GM21717 (cell line): ENCODE data around the gene POLR2B.
"Not testable (repeated sequence)": the region's sequence is repeated elsewhere in the genome, so short reads cannot be mapped to it uniquely, and the experiment has no call there.

Experiments used
- ATAC-seq: cut with Tn5 transposase; IDR thresholded peaks from one replicate; pipeline ENCODE4 v1.9.1; 2021; ENCODE audit warnings: mild to moderate bottlenecking, moderate library complexity; ENCODE audit not compliant: unreplicated experiment

POLR2B gene

DNA sequence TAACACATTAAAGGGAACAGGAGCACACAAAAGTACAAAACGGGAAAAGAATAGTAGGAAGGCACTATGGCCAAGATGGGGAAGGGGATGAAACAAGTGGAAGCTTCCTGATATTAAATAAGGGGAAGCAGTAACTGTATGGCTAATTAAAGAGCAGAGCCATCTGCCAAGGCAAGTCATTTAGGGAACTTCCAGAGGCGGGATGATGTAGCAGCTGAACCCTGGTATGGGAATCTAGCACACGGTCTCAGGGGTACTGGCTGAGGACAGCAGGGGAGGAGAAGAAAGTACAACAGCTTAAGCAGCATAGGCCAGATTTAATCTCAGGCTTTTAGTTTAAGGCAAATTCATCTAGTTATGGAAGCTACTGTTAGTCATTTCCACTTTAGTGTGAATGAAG, 72.4 kb downstream of the POLR2B start:
- ATAC-seq: no peak

DNA sequence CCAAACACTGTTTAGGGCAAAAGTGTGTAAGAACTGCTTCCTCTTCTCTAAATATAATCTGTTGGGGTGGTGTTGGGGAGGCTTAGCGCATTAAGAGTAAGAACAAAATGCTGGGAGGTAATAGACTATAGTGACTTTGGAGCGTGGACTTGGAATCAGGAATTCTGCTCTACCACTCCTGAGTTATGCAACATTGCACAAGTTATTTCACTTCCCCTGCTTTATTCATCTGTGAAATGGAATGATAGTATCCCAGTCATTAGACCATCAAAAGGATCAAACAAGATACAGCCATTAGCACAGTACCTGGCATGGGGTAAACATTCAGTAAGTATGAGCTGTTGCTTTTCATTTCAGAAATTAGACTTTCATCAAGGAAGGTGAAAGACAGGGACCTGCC, 72.8 kb downstream of the POLR2B start:
- no peak for ATAC-seq

DNA sequence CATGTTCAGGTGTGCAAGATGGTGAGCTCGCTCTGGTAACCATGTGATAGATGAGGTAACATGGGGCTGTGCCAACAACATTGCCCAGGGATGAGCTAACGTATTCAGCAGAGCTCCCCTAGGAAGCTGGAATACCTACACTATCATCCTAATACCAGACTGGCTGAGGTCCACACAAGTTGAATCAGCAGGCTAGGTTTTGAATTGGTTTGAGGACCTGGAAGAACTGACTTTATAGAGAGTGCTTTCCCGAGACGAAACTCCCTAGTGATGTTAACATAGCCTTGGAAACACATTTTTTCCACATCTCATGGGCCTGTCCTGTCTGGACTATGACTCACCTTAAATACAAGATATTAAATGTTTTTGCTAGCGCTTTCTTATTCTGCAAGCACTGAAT, 74.8 kb downstream of the POLR2B start:
- no peak for ATAC-seq

DNA sequence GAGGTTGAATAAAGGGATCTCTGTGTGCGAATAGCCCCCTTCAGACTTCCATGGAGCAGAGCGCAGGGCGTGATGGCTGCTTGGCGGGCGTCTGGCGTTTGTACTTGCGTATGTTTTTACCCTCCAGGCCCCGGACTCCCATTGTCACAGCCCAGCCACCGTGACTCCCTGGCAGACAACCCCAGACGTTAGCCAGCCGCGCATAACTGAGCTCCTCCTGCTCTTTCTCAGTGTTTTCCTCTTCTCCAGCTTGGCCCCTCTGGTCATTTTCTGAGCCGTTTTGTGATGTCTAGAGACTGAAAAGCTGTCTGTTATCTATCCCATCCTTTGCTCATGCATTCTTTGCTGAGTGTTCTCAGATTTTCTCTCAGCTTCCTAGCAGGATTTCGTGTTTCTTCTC, 77.2 kb downstream of the POLR2B start:
- no peak for ATAC-seq

DNA sequence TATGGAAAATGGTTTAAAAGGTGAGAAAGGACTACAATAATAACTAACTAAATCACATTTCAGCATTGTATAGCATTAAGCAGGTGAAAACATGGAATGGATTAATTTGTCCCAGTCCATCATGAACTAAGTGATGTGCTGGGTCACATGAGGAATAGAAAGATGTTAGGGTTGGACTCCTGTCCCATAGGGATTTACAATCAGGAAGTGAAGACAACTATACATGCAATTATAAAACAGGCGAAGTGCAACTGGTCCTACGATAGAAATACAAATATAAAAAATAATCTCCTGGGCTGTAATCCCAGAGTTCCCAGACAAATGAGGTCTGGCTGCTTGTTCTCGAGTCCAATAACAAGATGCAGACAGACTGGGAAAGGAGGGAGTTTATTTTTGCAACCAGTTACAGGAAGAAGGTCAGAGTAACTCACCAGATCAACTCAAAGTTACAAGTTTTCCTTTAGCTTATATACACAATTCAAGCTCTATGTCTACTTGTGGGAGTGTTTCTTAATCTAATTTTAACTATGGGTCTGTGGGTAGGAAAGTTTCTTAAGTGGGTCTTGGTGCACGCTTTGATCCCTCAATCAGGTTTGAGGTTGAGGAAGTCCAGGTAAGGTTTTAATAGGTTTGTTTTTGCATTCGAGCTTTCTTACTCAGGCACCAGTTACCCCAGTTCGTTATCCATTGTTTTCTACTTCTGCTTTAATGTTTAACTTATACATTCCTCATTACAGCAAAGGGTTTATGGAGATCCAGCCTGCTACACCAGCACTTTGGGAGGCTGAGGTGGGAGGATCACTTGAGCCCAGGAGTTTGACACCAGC, 81.4 kb downstream of the POLR2B start:
- ATAC-seq: no peak

DNA sequence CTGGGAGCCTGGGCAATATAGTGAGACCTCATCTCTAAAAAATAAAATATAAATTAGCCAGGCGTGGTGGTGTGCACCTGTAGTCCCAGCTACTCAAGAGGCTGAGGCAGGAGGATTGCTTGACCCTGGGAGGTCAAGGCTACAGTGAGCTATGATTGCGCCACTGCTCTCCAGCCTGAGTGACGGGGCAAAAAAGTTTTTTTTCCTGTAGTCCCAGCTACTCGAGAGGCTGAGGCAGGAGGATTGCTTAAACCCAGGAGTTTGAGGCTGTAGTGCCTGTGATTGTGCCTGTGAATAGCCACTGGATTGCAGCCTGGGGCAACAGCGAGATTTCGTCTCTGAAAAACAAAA, 82.0 kb downstream of the POLR2B start:
- not testable (repeated sequence) for ATAC-seq

DNA sequence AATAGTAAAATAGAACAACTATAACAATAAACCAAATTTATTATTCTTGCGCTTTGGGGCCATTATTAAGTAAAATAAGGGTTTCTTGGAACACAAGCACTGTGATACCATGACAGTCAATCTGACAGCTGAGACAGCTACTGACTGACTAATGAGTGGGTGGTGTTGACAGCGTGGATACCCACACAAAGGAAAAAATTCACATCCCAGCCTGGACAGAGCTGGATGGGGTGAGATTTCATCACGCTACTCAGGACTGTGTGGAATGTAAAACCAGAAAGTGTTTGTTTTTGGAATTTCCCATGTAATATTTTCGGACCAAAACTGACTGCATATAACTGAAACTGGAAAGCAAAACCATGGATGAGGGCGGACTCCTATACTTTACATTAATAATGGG, 82.7 kb downstream of the POLR2B start:
- no peak for ATAC-seq

DNA sequence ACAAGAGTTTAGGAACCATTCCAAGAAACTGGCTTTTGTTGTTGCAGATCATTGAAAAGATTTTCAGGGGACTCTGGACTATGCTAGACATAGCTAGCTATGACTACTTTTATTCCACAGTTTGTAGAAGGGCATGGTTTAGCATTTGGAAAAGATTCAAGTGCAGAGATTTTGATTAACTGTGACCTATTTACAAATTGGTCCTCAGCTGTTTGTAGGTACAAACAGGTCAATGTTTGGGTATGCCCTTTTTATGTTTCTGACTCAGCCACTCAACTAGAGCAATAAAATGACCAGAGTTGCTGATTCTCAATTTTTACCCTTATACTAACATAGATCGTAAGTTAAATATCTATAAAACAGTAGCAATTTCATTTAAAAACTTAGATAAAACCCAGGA, 84.8 kb downstream of the POLR2B start:
- no peak for ATAC-seq

DNA sequence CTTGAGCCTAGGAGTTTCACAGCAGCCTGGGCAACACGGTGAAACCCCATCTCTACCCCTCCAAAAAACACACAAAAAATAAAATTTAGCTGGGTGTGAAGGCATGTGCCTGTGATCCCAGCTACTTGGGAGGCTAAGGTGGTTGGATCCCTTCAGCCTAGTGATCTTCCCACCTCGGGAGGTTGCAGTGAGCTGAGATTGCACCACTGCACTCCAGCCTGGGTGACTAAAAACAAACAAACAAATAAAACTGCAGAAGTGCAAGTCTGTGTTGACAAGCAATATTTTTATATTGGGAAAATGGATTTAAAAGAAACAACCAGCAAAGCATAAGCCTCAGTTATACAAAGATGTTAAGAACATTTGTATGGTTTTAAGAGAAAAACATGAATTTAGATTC, 85.4 kb downstream of the POLR2B start:
- ATAC-seq: no peak

DNA sequence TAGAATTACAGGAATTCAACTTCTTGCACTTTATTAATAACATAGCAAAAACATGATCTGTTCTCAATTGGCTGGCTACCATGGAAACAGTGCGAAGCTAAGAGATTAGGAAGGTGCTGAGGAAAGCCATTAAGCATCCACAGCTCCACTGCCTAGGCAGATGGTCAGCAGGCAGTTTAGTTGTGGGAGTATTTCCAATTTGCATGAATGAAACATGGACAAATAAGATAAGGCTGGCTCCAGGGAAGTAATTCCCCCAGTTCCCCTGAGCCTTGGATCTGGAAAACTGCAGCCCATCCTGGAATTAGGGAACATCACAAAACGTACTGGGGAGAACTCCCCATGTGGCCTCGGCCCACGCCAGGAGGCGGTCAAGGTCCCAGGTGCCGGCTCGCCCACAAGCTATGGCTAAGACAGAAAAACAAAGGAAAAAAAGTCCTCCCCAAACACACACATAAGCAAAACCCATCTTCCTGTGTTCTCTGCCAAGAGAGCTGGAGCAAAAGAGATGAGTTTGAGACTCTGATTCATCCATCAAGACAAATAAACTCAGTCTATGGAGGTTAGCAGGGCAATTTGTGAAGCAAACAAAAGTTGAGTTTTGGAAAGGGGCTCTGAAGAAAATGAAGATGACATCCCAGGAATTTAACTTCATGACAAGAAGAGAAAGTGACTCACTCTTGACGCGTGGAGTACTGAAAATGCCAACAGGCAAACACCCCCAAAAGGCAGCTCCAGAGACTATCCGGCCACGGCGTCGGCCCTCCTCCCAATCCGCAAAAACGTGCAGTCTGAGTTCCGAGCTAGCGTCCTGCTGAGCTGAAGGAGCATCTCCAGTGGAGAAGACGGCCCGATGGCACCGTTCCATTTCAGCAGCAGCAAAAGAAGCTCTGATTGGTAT, 86.4 kb downstream of the POLR2B start:
- ATAC-seq: no peak

DNA sequence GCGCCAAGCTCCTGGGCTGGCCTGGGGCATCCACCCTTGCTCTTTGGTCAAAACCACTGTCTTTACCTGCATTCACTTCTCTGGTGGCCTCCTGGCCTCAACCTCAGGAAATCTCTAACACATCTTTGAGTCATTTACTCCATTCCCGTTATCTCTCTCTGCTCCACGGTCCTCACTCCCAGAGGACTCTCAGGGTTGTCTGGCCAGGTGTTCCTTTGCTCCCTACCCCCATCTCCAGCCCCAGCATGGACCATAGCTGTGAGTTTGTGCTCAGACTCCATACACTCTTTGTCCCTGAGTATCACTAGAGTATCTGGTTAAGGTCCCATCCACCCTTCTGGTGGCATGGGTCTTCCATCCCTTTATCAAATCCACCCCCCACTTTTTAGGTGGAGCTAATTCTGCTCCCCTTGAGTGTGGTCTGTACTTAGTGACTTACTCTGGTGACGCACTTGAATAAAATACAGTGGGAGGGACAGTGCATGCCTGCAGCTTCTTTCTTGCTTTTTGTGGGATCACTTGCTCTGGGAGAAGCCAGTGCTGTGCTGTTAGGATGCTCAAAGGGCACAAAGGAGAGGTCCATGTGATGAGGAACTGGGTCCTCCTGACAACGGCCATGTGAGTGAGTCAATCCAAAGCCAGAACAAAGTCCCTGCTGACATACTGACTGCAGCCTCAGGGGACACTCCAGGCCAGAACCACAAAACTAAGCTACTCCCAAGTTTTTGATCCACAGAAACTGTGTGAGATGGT, 87.2 kb downstream of the POLR2B start:
- ATAC-seq: no peak

DNA sequence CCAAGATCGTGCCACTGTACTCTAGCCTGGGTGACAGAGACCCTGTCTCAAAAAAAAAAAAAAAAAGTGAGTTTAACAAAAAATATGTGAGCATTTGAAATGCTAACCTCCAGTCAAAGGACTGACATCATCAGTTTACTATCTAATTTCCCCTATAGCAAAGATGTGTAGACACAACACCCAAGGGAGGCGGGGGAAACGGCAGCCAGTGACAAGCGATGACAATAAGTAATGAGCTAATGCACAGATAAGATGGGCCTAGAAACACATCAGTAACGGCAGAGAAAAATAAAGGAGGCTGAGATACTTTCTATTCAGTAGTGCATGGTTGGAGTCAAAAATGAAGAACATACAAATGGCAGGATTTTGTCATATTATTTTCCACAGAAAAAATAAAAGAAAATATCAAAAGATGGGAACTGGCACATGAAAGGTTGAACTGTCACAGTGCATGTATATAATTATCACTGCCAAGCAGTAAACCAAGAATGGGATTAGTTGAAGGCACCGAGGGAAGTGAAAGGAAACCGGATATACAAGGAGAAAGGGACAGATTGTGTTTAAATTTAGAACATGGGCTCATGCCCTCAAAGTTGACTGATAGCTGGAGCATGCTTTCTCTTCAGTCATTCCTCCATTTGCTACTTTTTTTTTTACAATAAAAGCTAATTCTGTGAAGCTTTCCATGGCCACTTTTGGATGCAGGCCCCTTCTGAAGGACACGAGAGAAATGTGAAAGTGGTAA, 89.7 kb downstream of the POLR2B start:
- ATAC-seq: no peak

DNA sequence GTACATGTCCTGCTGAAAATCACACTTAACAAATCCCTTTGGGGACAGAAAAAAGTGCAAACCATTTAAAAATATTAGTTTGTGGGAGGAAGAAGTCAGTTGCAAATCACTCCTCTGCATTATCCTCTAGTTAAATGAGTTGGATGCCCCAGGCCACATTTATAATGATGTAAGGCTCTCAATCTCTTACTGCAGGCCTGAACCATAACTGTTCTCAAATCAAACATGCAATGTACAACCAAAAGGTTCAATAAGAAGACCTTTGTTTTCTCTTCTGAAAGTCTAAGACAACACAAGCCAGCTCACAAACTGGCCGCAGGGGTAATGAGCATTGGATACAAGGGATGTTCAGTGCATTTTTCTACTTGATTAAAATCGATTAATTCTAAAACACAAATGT, 91.8 kb downstream of the POLR2B start:
- ATAC-seq: no peak

DNA sequence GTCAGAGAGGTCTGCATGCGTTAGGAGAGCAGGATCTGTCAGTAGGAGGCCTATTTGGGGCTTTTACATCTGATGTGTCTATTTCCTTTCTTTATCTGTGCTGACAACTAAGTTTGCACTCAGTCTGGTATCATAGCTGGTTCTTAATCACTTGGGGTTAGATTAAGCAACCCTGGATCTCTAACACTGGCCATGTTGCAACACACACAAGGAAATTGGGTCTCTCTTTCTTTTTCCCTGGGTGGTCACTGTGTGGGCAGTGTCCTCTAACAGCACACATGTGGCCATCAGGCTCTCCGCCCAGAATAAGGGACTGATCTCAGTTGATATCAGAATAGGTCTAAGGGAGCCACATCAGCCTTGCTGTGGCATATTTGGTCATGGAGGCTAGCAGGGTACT, 92.6 kb downstream of the POLR2B start:
- ATAC-seq: no peak

DNA sequence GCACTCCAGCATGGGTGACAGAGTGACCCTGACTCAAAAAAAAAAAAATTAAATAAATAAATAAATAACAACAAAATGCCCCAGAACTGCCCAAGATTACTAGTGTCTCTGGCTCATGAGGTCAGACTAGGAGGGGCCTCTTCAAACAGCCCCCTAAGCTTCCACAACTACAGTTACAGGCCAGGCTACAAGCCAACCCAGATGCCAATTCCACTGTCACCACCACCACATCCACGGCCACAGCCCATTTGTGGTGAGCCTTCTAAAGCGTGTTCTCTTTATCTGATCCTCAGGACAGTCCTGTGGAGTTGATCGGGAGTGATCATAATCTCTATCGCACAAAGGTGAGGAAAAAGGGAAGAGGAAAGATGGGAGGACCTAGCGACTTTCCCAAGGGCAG, 94.9 kb downstream of the POLR2B start:
- no peak for ATAC-seq

DNA sequence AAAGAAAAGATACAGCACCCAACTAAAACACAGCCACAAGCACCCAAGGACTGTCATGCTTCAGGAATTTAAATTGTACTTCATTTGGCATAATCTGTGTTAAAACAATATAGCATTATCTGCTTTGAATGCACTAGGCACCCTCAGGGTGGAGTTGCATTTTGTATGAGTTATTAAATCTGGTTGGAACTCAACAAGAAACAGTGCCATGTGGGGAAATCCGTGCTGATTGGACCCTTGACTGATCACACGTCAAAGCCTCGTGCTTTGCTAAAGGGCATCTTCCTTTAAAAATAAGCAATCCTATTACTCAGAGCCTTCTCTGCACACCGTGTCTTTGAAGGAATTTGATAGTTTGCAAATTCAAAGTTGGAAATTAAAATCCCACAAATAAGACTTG, 96.0 kb downstream of the POLR2B start:
- no peak for ATAC-seq

DNA sequence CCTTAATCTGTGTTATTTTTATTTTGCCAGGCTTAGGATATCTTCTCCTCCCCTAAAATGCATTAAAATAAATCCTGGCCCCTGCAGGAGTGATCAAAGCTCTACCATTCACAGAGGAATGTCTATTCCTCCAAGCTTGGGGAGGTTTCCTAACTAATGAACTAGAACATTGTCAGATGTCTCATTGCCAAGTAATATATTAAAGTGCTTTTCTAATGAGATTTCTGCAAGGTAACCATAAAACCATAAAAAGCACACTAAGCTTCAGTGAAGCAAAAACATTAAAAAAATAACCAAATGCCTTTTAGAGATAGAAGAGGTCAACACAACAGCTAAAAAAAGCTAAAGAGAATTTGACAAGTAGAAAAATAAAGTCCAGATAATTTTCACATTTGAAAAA, 96.7 kb downstream of the POLR2B start:
- no peak for ATAC-seq

DNA sequence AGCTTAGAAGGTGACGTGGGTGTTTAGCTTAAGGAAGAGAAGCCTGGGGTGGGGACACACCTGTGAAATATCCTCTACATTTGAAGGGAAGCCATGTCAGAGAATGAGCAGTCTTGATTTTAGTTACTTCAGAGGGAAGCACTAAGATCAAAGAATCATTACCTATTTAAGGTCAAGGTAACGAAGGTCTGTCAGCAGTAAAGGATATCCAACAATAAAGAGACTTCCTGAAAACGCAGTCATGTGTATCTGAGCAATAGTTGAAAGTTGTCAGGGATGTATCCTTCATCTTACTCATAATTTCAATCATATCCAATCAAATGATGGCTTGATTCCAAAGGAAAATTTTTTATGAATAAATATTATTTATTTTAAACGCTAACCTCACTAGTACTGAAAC, 98.0 kb downstream of the POLR2B start:
- ATAC-seq: no peak

DNA sequence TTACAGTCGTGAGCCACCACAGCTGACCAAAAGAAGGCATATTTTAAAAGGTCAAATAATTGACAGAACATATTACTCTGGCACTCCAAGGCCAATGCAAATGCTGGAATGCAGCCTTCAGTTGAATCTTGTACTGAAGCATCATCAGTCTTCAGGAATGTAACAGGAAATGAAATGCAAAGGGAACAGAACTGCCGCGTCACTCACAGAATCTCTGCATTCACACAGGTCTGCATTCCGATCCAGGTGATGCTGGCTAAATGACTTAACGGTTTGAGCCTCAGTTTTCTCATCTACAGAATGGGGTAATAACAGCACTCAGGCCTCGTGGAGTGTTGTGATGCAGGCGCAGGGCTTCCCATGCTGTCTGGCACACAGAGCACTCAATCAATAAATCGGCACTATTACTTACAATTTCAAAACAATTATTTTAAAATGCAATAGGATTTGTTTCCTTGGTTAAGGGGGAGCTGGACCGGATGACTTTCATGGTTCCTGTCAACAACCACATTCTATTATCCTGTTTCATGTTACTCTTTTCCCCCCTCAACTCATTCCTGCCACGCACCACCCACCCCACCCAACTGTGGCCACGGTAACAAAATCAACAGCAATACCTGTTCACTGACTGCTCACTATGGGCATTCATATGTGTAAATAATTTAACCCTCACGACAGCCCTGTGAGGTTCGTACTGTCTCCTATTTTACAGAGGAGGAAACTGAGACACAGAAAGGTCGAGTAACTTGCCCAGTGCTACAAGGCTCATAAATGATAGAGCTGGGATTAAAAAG, 99.1 kb downstream of the POLR2B start:
- ATAC-seq: no peak
